HG03575 (cell line): Measurements from ENCODE around the gene OTOS.

Experiments
- ATAC-seq: cut with Tn5 transposase; IDR thresholded peaks from one replicate; pipeline ENCODE4 v1.9.1; 2021; ENCODE audit not compliant: unreplicated experiment, insufficient number of reproducible peaks, low FRiP score; ENCODE audit errors: extremely low read depth

The OTOS gene

GRCh38 chr2:240128608-240129145 is 11.8 kb downstream of the OTOS start:
- no peak for ATAC-seq

- ATAC-seq: no peak
These were observed 12.4 kb downstream of the OTOS start for GRCh38 chr2:240127911-240128607.

DNA sequence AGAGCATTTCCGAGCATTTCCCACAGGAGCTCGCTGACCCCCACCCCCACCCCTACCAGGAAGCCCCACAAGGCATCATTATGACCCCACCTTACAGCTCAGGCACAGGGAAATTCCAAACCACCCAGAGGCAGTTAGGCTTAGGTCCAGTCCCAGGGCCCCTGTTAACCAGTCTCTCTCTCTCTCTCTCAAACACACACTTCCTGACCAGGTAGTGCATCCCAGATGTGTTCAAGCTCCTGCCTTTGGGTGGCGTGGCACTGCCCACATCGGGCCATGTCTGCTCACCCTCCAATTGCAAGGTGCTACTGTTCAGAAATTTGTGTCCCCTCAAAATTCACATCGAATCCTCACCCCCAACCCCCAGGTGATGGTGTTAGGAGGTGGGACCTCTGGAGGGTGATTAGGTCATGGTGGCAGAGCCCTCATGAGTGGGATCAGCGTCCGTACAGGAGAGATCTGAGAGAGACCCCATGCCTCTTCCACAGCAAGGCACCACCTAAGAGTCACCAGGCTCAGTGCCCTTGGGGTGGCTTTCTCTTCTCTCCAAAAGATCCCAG is 13.2 kb downstream of the OTOS start:
- no peak for ATAC-seq

DNA sequence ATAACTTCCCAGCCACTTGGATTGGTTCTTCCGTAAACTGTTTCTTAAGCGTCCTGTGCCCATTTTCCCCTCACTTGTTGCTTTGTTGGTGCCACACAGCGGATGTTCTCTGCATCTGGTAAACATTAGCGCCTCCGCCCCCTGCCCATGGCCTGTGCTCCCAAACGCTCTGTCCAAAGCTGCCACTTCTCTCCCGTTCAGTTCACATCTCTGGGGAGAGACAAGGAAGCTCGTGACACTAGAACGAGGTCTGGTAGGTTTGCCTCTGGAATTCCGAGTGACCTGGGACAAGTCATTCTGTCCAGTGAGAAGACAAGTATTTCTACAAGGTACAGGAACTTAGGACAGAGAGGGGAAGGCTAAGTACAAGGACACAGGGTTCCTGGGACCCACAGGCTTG is 13.7 kb downstream of the OTOS start:
- no peak for ATAC-seq

- ATAC-seq: no peak
These were observed 14.7 kb downstream of the OTOS start for GRCh38 chr2:240125742-240126141.

GRCh38 chr2:240124651-240125030 is 15.8 kb downstream of the OTOS start:
- ATAC-seq: no peak

DNA sequence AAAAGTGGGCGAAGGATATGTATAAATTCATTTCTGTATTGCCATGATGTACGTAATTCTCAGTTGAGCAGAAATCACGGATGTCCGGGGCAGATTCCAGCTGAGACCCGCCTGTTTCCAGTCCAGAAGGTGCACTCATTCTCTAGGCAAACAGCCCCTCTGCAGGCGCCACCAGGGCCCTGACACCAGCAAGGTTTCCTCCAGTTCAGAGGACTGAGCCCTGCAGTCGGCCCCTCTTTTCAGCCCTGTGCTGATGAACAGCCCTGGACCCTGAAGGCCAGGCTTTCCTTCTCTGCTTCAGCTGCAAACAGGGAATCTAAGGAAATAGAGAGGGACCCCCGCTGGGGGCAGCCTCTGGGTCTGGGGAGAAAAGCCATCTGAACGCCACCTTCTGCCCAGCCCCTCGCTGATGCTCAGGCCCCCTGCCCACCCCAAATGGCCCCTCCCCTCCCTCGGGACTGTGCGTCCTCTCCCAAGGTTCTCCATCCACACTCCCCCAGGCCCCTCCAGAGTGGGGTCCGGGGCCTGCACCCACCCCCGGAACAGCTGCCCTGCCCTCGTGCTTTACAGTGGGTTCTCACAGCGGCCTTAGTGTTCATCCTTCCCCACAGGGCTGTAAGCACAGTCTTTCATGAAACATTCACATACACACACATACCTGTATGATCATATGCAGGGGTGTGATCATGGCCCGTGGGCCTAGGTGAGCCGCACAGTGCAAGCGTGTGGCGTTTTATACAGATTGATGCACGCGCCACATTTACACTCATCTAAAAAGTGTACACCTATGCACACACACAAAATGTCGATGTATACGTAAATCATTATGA is 16.4 kb downstream of the OTOS start:
- ATAC-seq: no peak

DNA sequence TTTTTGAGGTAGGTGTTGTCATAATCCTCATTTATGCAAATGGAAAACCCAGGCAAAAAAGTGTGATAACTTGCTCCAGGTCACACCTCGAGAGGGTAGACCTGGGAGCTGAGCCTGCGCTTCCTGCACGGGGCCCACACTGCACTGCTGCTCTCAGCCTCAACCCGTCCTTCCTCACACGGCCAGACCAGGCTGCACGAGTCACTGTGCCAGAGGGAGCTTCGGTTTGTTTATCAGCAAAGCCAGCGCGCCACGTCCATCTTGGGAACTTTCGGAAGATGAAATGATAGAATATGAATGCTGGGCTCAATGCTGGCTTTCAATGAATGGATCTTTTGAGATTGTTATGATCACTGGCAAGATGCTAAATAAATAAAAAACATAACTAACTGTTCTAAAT is 18.8 kb downstream of the OTOS start:
- ATAC-seq: no peak

- ATAC-seq: no peak
These were observed 19.3 kb downstream of the OTOS start for GRCh38 chr2:240121190-240121589.

DNA sequence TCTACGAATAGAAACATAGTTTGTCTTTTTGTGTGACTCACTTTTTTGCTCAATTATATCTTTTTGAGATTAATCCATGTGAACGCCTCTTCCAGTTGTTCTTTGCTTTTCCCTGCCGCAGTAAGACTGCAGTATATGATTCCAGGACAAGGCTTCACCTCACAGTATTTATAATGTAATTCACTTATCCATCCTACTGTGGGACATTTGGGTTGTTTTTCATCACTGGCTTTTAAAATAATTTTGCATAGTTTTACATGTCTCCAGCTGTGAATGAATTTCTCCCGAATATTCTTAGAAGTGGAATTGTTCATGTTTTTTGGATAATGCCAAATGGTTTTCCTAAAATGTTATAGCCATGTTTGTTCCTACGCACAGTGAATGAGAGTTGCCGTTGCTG is 26.2 kb downstream of the OTOS start:
- no peak for ATAC-seq

DNA sequence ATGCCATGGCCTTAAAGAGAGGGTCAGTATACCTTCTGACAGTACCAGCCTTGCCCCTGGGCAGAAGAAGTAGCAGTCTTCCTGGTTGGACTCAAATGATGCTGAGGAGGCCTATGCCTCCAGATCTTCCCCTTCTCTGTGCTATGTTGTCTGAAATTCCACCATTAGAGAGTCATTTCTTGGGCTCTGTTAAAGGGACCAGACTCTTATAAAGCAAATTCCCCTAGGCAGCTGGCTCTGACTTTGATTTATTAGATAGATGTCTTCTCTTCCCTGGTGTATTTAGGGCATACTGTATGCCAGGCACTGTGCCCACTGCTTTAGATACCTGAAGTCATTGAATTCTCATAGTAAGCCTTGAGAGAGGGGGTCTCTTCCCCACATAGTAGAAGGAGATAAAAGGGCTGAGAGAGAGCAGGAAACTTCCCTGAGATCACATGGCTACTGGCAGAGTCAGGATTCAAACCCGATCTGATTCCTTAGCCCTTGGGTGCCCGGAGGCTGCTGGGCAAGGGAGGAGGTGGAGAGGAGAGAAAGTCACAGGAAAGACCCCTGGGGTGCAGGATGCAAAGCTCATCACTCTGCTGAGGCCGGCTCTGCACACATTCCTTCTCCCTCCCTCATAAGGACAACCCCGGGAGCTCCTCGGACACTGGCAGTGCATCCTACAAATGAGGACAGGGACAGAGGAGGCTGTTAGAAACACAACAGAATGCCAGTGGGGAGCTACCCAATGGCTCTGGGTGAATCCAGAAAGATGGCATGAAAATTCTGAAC is 27.4 kb downstream of the OTOS start:
- ATAC-seq: no peak

- no peak for ATAC-seq
These were observed 29.2 kb downstream of the OTOS start for GRCh38 chr2:240111253-240111652.

- no peak for ATAC-seq
These were observed 31.1 kb downstream of the OTOS start for GRCh38 chr2:240109386-240109785.

GRCh38 chr2:240107477-240107796 is 33.0 kb downstream of the OTOS start:
- no peak for ATAC-seq

- no peak for ATAC-seq
These were observed 33.5 kb downstream of the OTOS start for GRCh38 chr2:240106765-240107476.

DNA sequence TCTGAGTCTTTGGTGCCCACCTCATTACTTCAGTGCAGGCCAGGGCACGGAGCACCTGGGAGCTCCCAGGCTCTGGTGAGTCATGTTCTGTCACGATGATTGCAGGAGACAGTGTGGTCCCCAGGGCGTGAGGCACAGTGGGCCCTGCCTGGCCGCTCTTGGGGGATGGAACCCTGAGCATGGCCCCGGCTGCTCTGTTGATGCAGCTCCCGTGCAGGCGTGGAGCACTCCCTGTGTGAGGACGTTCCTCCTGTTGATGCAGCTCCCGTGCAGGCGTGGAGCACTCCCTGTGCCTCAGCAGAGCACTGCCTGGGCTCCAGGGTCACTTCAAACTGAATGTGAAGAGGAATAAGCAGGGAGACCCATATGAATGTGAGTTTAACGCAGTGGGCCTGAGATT is 34.5 kb downstream of the OTOS start:
- ATAC-seq: no peak

GRCh38 chr2:240103136-240103535 is 37.3 kb downstream of the OTOS start:
- no peak for ATAC-seq

DNA sequence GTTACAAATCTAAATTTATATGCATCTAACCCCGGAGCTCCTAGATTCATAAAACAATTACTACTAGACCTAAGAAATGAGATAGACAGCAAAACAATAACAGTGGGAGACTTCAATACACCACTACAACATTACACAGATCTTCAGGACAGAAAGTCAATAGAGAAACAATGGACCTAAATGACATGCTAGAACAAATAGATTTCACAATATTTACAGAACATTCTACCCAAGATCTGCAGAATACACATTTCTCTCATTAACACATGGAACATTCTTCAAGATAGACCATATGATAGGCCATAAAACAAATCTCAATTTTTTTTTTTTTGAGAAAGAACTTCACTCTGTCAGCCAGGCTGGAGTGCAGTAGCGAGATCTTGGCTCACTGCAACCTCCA is 42.1 kb downstream of the OTOS start:
- no peak for ATAC-seq
